AG04449 (cell line): Measurements from ENCODE around the gene R3HCC1L.

Source experiments
- CTCF ChIA-PET: fragments of 350-600 bp; formaldehyde crosslinking; extraction: SDS; loops from one replicate; lab custom pipeline; 2021; ENCODE audit warnings: antibody characterized with exemption; lab: Yijun Ruan, JAX
- POLR2A ChIA-PET: fragments of 400-600, 350-600 bp; formaldehyde crosslinking; extraction: SDS; loops from one replicate; lab custom pipeline; 2020; ENCODE audit warnings: antibody characterized with exemption, inconsistent platforms; lab: Yijun Ruan, JAX
- DNase-seq: peaks from one replicate; pipeline ENCODE4 v3.0.0-alpha.2; 2010; ENCODE audit warnings: low read depth, low spot score
- H3K4me3 ChIP-seq: 2 replicates; pipeline ENCODE4 v1.5.1; 2011; ENCODE audit warnings: low read depth, mild to moderate bottlenecking, control low read depth, low read length
- CTCF ChIP-seq: IDR thresholded peaks from one replicate; pipeline ENCODE4 v1.5.1; 2011; ENCODE audit warnings: mild to moderate bottlenecking, moderate library complexity, low read length, control low read depth, inconsistent platforms; ENCODE audit not compliant: insufficient read depth; ENCODE audit errors: missing control alignments

R3HCC1L gene

DNA sequence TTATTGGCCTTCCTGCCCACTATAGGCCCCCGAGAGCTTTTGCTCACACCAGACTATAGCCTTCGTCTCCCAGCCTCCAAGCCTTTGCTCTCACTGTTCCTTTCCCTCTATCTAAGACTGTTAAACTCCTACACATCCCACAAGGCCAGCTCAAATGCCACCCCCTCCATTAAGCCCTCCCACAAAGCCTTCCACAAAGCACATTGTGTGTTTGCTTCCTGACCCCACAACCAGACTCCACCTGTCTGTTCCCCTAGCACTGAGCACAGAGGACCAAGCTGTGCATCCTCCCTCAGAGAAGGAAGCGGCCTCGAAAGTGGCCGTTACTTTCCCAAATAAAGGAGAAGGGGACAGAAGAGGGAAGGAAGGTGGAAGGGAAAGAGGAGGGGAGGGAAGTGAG lies 132.2 kb downstream of the R3HCC1L start:
- DNase-seq: no peak
- POLR2A ChIA-PET: no interaction called here
- H3K4me3 ChIP-seq: peak overlapping the region; percentile 54

GRCh38 chr10:98267069-98267893 lies 132.8 kb downstream of the R3HCC1L start:
- POLR2A ChIA-PET: interaction anchor here (1.4 kb wide), 1 partner anchor 56 kb away, joined by 6 read pairs; no protein-coding TSS in a partner anchor
- CTCF ChIA-PET: interaction anchor here (0.8 to 12.0 kb wide), 5 partner anchors 14 to 148 kb away, joined by 3 to 142 read pairs (median 18); partner anchors contain the start of gene PYROXD2
- H3K4me3 ChIP-seq: peak overlapping the region; percentile 54
- no peak for TF ChIP-seq CTCF
- DNase-seq: no peak

More for the DNA sequence above, 132.2 kb downstream of the R3HCC1L start:
- no peak for TF ChIP-seq CTCF
- CTCF ChIA-PET: interaction anchor here (0.8 to 12.0 kb wide), 4 partner anchors 13 to 149 kb away, joined by 3 to 142 read pairs (median 13); partner anchors contain the start of gene PYROXD2

DNA sequence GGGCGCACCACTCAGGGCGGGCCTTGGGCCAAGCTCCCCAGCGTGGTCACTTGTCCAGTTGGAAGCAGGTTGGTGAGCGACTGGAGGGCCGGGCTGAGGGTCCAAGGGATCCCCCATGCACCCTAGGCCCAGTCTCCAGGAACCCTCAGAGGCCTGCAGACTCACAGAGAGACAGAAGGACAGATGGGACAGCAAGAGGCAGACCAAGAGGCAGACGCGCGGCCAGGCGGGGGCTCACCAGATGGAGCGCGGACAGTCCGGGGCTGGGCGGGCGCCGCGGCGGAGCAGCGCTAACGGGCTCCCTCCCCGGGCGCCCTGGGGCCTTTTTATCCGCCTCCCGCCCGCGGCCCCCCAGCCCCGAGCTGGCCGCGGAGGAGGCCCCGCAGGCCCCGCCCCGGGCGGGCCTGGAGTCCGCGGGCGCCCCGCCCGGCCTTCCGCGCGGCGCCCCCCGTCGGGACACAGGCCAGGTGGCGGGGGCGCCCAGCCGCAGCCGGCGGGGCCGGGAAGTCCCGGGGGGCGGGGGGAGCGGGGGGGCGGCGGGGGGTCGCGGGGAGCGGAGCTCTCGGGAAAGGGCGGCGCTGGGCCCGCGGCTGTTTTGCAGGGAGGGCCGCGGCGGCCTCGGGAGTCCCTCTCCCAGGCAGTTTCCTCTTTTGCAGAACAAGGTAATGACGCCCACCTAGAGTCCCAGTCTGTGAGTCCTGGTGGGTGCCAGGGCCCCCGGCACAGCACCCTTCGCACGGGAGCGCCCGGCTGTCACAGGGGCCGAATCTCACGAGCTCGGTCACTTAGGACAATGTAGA lies 133.6 kb downstream of the R3HCC1L start, which contains the start of gene LOXL4:
LOXL4 (minus strand) TSS at position 301 of the 800 bp plus-strand sequence. CDS start 5,175 bp downstream, outside the sequence.
- peak within 1 kb of the TSS; percentile 54 for H3K4me3 ChIP-seq
- no peak for TF ChIP-seq CTCF
- no peak for DNase-seq
- POLR2A ChIA-PET: interaction anchor here (0.7 to 1.5 kb wide), 6 partner anchors 41 to 136 kb away, joined by 3 to 6 read pairs (median 3); no protein-coding TSS in a partner anchor
- CTCF ChIA-PET: interaction anchor here (0.7 to 12.0 kb wide), 5 partner anchors 13 to 127 kb away, joined by 3 to 142 read pairs (median 4); no protein-coding TSS in a partner anchor

- TF ChIP-seq CTCF: no peak
- peak overlapping the region; percentile 51 for H3K4me3 ChIP-seq
- CTCF ChIA-PET: interaction anchor here (0.7 to 12.0 kb wide), 6 partner anchors 14 to 144 kb away, joined by 3 to 142 read pairs (median 4); no protein-coding TSS in a partner anchor
- POLR2A ChIA-PET: interaction anchor here (0.8 to 1.5 kb wide), 7 partner anchors 41 to 146 kb away, joined by 3 to 6 read pairs (median 3); partner anchors contain the start of gene PYROXD2
- no peak for DNase-seq
These were observed 134.4 kb downstream of the R3HCC1L start for GRCh38 chr10:98268694-98269431.

DNA sequence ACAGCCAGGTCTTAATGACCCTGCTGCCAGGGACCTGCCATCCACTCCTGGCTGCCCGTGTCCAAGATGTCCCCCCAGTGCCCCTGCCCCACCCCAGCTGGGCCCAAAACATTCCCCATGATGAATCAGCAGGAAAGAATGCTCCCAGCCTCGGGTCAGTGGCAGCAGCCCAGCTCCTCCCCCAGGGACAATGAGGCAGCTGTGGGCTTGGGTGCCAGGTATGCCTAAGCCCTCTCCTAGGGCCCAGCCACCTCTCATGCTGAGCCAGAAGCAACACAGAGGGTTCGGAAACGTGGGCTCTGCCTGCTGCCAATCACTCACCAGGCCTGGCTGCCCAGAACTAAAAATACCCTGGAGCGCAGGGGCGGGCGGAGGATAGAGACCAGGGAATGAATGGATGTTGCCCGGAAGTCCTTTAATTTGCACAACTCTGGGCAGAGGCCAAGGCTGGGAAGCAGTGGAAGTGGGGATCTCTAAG lies 135.0 kb downstream of the R3HCC1L start:
- H3K4me3 ChIP-seq: no peak overlapping the region
- ChIA-PET CTCF (interaction anchor here (0.6 to 12.0 kb wide), 5 partner anchors 8 to 143 kb away, joined by 3 to 142 read pairs (median 4); no protein-coding TSS in a partner anchor), POLR2A (interaction anchor here (0.8 to 1.5 kb wide), 5 partner anchors 40 to 145 kb away, joined by 3 to 4 read pairs (median 3); partner anchors contain the start of gene PYROXD2)
- peak; percentile 41 for DNase-seq
- TF ChIP-seq CTCF: no peak
